Ovary (tissue), 3 donors: ENCODE results near the gene STT3A.

Source experiments
- POLR2A ChIP-seq: fragments of 450-650 bp; IDR thresholded peaks from one replicate; pipeline ENCODE4 v1.6.1; 2017; ENCODE audit warnings: antibody characterized with exemption, mild to moderate bottlenecking, moderate library complexity
- TF ChIP-seq, protein P1 (sequence below), 3 donors: fragments of 450-650 bp in 2 of 3; fragments of 200-600 bp in 1 of 3; IDR thresholded peaks; one replicate each; pipeline versions ENCODE4 v1.5.1 to v1.8.0; 2016 to 2022; ENCODE audit warnings: antibody characterized with exemption in 3 of 3, mild to moderate bottlenecking in 1 of 3
- donor health status: DM: no; HTN: no; CAD: no.

DNA sequence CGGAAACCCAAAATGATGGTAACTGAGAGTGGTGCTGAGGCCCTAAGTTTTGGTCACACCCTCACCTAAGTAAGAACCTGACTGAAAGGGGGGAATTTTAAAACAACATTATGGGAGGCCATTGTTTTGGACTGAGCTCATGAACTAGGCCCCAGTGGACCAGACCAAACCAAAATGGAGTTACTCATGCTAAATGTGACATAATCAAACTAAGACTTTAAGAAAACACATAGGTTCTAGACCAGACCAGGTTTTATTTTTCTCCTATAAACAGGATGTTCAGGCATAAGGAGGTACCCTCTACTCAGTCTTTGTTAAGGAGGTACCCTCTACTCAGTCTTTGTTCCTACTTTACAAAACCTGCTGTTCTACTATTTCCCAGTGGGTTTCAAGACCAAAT lies 30.7 kb upstream of the STT3A start:
- TF ChIP-seq, protein P1, sequence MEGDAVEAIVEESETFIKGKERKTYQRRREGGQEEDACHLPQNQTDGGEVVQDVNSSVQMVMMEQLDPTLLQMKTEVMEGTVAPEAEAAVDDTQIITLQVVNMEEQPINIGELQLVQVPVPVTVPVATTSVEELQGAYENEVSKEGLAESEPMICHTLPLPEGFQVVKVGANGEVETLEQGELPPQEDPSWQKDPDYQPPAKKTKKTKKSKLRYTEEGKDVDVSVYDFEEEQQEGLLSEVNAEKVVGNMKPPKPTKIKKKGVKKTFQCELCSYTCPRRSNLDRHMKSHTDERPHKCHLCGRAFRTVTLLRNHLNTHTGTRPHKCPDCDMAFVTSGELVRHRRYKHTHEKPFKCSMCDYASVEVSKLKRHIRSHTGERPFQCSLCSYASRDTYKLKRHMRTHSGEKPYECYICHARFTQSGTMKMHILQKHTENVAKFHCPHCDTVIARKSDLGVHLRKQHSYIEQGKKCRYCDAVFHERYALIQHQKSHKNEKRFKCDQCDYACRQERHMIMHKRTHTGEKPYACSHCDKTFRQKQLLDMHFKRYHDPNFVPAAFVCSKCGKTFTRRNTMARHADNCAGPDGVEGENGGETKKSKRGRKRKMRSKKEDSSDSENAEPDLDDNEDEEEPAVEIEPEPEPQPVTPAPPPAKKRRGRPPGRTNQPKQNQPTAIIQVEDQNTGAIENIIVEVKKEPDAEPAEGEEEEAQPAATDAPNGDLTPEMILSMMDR (IDR thresholded peaks at IDR 0.05), result no peak
- no peak for TF ChIP-seq POLR2A
